ENCODE data around the gene BBS9. TPM values are rescaled to one million over a fixed set of nuclear protein-coding genes. Genes with fewer than 3 reads are reported as not detected.

Gene BBS9
- total RNA-seq, 4 donors from 2014 or later, result 8.6 to 22.5 (median 15.8) TPM

DNA sequence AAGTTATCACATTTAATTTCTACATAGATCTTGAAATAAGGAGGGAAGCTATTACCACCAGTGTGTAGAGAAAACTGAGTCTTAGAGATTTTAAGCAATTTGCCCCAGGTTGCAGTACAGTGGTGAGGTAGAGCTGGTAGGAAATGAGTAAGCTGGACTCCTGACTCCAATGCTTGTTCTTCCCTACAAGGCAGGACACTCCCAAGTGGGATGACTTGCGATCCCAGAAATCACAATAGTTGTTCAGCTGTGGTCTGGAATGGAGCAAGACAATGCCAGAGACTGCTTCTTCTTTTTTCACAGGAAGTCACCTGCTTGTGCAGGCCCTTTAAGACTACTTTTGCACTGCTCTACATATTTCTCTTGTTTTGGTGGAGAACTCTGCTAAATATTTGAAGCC, 448.8 kb downstream of the BBS9 start:
- 75 to 100% methylated on average over 1 of the region's 1 CpG for WGBS, 2 donors (ENCODE audit: low coverage in 1 of 2)
- intact Hi-C loops (cut with DNase I; ENCODE audit: low total_unique reads), result no loop called here
- Histone ChIP-seq H3K36me3 (no peaks in the 10 kb centered on the region), H3K27ac (no peak overlapping the region), H3K9me3 (no peaks in the 10 kb centered on the region), H3K4me3 (no peak overlapping the region), H3K27me3 (no peaks in the 10 kb centered on the region), H3K4me1 (no peaks in the 10 kb centered on the region)
- in situ Hi-C loops (cut with MboI; ENCODE audit: low pct_ligation_motif_present in 1 of 4, low pct_unique_long_range_greater_than_20kb in 1 of 4, low sequenced_read_pairs in 3 of 4), result no loop called here
- DNase-seq, result no peak
- TF ChIP-seq POLR2AphosphoS5 (IDR thresholded peaks at IDR 0.05), result no peak

DNA sequence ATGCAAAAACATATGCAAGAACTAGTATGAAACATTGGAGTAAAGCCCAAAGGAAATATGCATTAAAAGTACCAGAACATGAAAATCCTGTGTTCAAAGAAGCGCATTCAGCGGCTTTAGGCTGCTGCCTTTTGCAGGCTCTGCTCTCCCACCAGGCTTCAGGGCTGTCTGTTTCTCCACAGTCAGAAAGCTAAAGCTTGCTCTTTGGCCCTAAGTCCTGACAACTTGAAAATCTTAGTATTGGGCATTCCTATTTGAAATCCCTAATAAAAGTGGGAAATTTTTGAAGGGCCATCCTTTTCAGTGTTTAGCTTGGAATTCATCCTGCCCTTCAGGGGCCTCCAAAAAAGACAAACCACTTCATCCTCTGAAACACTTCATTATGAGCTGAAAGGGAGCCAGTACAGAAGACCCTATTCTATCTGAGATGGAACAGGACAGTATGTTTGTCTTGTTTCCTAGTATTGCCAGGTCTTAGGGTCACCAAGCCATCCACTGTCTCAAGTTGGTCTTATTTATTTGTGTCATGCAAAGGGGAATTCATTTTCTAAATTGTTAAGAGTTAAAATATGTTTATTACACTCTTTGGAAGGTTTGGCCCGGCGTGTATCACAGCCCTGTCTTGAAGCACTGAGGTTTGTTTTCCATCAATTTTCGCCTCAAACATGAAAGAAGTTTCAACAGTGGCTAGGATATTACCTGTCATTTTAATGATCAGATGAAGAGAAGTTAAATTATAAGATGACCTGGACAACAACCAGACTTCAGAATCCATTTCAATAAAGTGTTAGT, 449.7 kb downstream of the BBS9 start:
- Histone ChIP-seq H3K27me3 (no peaks in the 10 kb centered on the region), H3K4me3 (no peak overlapping the region), H3K4me1 (no peaks in the 10 kb centered on the region), H3K36me3 (no peaks in the 10 kb centered on the region), H3K27ac (no peak overlapping the region), H3K9me3 (no peaks in the 10 kb centered on the region)
- no peak for DNase-seq
- TF ChIP-seq POLR2A (IDR thresholded peaks at IDR 0.05), result no peak
- TF ChIP-seq, protein P1, sequence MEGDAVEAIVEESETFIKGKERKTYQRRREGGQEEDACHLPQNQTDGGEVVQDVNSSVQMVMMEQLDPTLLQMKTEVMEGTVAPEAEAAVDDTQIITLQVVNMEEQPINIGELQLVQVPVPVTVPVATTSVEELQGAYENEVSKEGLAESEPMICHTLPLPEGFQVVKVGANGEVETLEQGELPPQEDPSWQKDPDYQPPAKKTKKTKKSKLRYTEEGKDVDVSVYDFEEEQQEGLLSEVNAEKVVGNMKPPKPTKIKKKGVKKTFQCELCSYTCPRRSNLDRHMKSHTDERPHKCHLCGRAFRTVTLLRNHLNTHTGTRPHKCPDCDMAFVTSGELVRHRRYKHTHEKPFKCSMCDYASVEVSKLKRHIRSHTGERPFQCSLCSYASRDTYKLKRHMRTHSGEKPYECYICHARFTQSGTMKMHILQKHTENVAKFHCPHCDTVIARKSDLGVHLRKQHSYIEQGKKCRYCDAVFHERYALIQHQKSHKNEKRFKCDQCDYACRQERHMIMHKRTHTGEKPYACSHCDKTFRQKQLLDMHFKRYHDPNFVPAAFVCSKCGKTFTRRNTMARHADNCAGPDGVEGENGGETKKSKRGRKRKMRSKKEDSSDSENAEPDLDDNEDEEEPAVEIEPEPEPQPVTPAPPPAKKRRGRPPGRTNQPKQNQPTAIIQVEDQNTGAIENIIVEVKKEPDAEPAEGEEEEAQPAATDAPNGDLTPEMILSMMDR (IDR thresholded peaks at IDR 0.05), result no peak
- WGBS, 2 donors (ENCODE audit: low coverage in 1 of 2), result 91 to 95% methylated on average over 5 of the region's 5 CpGs
- intact Hi-C loops (cut with DNase I; ENCODE audit: low total_unique reads) (no loop called here), in situ Hi-C loops (cut with MboI; ENCODE audit: low pct_ligation_motif_present in 1 of 4, low pct_unique_long_range_greater_than_20kb in 1 of 4, low sequenced_read_pairs in 3 of 4) (no loop called here)

DNA sequence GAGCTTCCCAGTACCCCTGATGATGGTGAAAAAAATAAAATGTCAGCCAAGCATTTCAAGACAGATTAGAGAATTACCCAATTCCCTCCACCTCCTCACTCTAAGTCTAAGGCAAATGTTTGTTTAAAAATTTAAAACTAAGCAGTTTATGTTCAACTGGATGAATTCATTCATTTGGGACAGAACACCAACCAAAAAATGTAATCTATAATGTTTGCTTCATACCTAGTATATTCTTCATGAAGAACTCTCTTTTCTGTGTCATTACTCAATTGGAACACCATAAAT, 450.3 kb downstream of the BBS9 start:
- intact Hi-C loops (cut with DNase I; ENCODE audit: low total_unique reads) (no loop called here), in situ Hi-C loops (cut with MboI; ENCODE audit: low pct_ligation_motif_present in 1 of 4, low pct_unique_long_range_greater_than_20kb in 1 of 4, low sequenced_read_pairs in 3 of 4) (no loop called here)

DNA sequence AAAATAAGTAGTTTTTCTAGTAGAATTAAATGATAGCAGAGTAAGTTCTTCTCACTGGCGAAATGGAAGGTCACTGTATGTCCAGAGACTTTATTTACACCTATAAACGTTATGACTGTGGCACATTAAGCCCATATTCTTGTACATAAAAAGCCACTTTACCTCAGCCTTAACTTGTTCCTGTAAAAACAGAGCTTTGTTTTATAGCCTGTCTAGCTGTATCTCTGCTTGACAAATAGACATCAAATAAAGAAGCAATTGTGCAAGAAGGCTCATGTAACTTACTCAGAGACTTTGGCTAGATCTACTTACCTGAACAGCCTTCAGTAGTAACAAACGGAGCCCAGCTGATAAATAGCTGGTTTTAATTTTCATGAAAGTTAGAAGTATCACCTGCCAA, 451.9 kb downstream of the BBS9 start:
- intact Hi-C loops (cut with DNase I; ENCODE audit: low total_unique reads), result no loop called here
- no peaks in the 10 kb centered on the region for H3K9me3 ChIP-seq
- no peaks in the 10 kb centered on the region for H3K36me3 ChIP-seq
- no peaks in the 10 kb centered on the region for H3K4me1 ChIP-seq
- TF ChIP-seq POLR2AphosphoS5 (IDR thresholded peaks at IDR 0.05), result no peak
- no peak for TF ChIP-seq POLR2A (IDR thresholded peaks at IDR 0.05)
- no peak for TF ChIP-seq EP300 (IDR thresholded peaks at IDR 0.05; ENCODE audit: low read depth)
- TF ChIP-seq, protein P1 (IDR thresholded peaks at IDR 0.05), result no peak
- WGBS, 2 donors (ENCODE audit: low coverage in 1 of 2), result 47 to 51% methylated on average over 3 of the region's 3 CpGs
- H3K27me3 ChIP-seq, result no peaks in the 10 kb centered on the region
- no peak for DNase-seq
- H3K4me3 ChIP-seq, result no peak overlapping the region
- in situ Hi-C loops (cut with MboI; ENCODE audit: low pct_ligation_motif_present in 1 of 4, low pct_unique_long_range_greater_than_20kb in 1 of 4, low sequenced_read_pairs in 3 of 4), result no loop called here
- H3K27ac ChIP-seq, result no peak overlapping the region

More for the DNA sequence above, 450.3 kb downstream of the BBS9 start:
- H3K36me3 ChIP-seq, result no peaks in the 10 kb centered on the region
- H3K27ac ChIP-seq, result no peak overlapping the region
- H3K4me1 ChIP-seq, result no peaks in the 10 kb centered on the region
- no peak for TF ChIP-seq POLR2AphosphoS5 (IDR thresholded peaks at IDR 0.05)
- no peak for TF ChIP-seq POLR2A (IDR thresholded peaks at IDR 0.05)
- TF ChIP-seq, protein P1 (IDR thresholded peaks at IDR 0.05), result no peak
- TF ChIP-seq EP300 (IDR thresholded peaks at IDR 0.05; ENCODE audit: low read depth), result no peak
- H3K27me3 ChIP-seq, result no peaks in the 10 kb centered on the region
- no peak for DNase-seq
- H3K9me3 ChIP-seq, result no peaks in the 10 kb centered on the region
- no peak overlapping the region for H3K4me3 ChIP-seq

DNA sequence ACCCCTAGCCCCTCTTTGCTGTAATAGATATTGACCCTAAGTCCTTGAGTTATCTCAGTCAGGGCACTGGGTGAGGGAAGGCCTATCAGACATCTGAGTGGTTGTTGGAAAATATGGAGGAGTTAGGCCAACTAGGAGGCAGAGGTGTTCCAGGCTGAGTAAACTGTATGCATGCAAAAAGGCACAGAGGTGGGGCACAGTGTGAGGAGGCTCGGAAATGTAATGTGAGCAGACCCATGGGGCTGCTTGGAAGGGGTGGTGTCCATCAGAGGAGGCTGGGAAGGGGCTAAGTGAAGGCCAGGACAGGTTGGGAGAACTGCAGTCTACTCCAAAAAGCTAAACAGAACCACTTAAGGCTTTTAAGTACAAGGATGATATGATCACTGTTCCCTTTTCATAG, 452.7 kb downstream of the BBS9 start:
- no peak overlapping the region for H3K4me3 ChIP-seq
- H3K27me3 ChIP-seq, result no peaks in the 10 kb centered on the region
- in situ Hi-C loops (cut with MboI; ENCODE audit: low pct_ligation_motif_present in 1 of 4, low pct_unique_long_range_greater_than_20kb in 1 of 4, low sequenced_read_pairs in 3 of 4) (no loop called here), intact Hi-C loops (cut with DNase I; ENCODE audit: low total_unique reads) (no loop called here)
- no peak for DNase-seq
- H3K27ac ChIP-seq, result no peak overlapping the region
- H3K4me1 ChIP-seq, result no peaks in the 10 kb centered on the region
- H3K36me3 ChIP-seq, result no peaks in the 10 kb centered on the region
- H3K9me3 ChIP-seq, result no peaks in the 10 kb centered on the region
- TF ChIP-seq, protein P1 (IDR thresholded peaks at IDR 0.05), result no peak
- TF ChIP-seq POLR2A (IDR thresholded peaks at IDR 0.05) (no peak), POLR2AphosphoS5 (IDR thresholded peaks at IDR 0.05) (no peak), EP300 (IDR thresholded peaks at IDR 0.05; ENCODE audit: low read depth) (no peak)
- 77% methylated on average over 1 of the region's 1 CpG; no CpG with 5 or more reads in 1 of the 2 donors for WGBS, 2 donors (ENCODE audit: low coverage in 1 of 2)
